Right renal pelvis (tissue), 4 donors: ENCODE measurements around the gene WDR54. TPM values are rescaled to one million over a fixed set of nuclear protein-coding genes. Genes with fewer than 3 reads are reported as not detected.
A peak's percentile ranks its signal among the peaks of the same experiment; 100 is the strongest.
"Not testable (repeated sequence)": the region's sequence is repeated elsewhere in the genome, so short reads cannot be mapped to it uniquely, and the experiment has no call there.

Source experiments
- DNase-seq, 4 donors: peaks; one replicate each; pipeline ENCODE4 v3.0.0-alpha.2; 2013; ENCODE audit warnings: low read depth in 4 of 4, low spot score in 3 of 4, missing footprints in 1 of 4
- polyA plus RNA-seq, 4 donors: library from polyadenylated mRNA; unstranded; fragments of 120-200 nt; gene quantifications; one replicate each; pipeline ENCODE4 v1.2.1, GENCODE V29; 2013; ENCODE audit not compliant: insufficient read length in 4 of 4

Gene WDR54
- polyA plus RNA-seq, 4 donors = 36.7 to 44.2 (median 40.9) TPM

GRCh38 chr2:74426181-74426758, 4.7 kb downstream of the WDR54 start:
- DNase-seq = no peak

- DNase-seq = no peak
Observed at GRCh38 chr2:74427551-74427950, 6.0 kb downstream of the WDR54 start.

GRCh38 chr2:74428675-74429074, 7.1 kb downstream of the WDR54 start:
- no peak for DNase-seq

- DNase-seq = no peak
Observed at GRCh38 chr2:74429487-74430451, 8.2 kb downstream of the WDR54 start.

- no peak for DNase-seq
Observed at GRCh38 chr2:74430502-74430901, 9.0 kb downstream of the WDR54 start.

GRCh38 chr2:74436111-74436805, 14.7 kb downstream of the WDR54 start:
- no peak for DNase-seq

GRCh38 chr2:74436848-74437695, 15.5 kb downstream of the WDR54 start:
- no peak for DNase-seq

- no peak for DNase-seq
Observed at GRCh38 chr2:74438248-74438647, 16.7 kb downstream of the WDR54 start.

- DNase-seq = no peak
Observed at GRCh38 chr2:74439373-74439772, 17.8 kb downstream of the WDR54 start.

GRCh38 chr2:74439803-74440377, 18.4 kb downstream of the WDR54 start:
- peak in 1 of 4 donors; percentile 38 for DNase-seq

- DNase-seq = peak; percentile 82 to 88 (median 84)
Observed at GRCh38 chr2:74440378-74441169, 19.0 kb downstream of the WDR54 start.

GRCh38 chr2:74441170-74441689, 19.7 kb downstream of the WDR54 start:
- DNase-seq = no peak

GRCh38 chr2:74441690-74442482, 20.4 kb downstream of the WDR54 start, which contains the start of gene RTKN:
Gene RTKN (minus strand): TSS chr2:74441937. CDS start chr2:74441816, 121 bp downstream.
- peak in 1 of 4 donors; percentile 53 for DNase-seq

GRCh38 chr2:74442483-74443297, 21.2 kb downstream of the WDR54 start:
- not testable (repeated sequence) for DNase-seq

GRCh38 chr2:74444498-74445318, 23.2 kb downstream of the WDR54 start:
- no peak for DNase-seq
